Subcutaneous adipose tissue (tissue), 4 donors: ENCODE measurements around the gene KCNK6. TPM values are rescaled to one million over a fixed set of nuclear protein-coding genes. Genes with fewer than 3 reads are reported as not detected.

Source experiments
- CTCF ChIP-seq: fragments of 450-650 bp; IDR thresholded peaks from one replicate; pipeline ENCODE4 v1.5.1; 2016; ENCODE audit warnings: low read depth, mild to moderate bottlenecking, control low read depth, antibody characterized with exemption, moderate library complexity
- total RNA-seq, 4 donors: library from RNA; depleted of rRNA; stranded (reverse); fragments of >200 nt; gene quantifications; one replicate each; pipeline ENCODE4 v1.1.0, GENCODE V29; 2016

The KCNK6 gene
- total RNA-seq, 4 donors from 2014 or later, result 2.1 to 3.4 (median 3.1) TPM

- no peak for TF ChIP-seq CTCF
Observed at GRCh38 chr19:38277969-38278680, 41.5 kb upstream of the KCNK6 start.

GRCh38 chr19:38278751-38279150 is 40.9 kb upstream of the KCNK6 start:
- TF ChIP-seq CTCF, result no peak

- no peak for TF ChIP-seq CTCF
Observed at GRCh38 chr19:38280030-38280921, 39.4 kb upstream of the KCNK6 start.

GRCh38 chr19:38281811-38282566 is 37.7 kb upstream of the KCNK6 start:
- TF ChIP-seq CTCF, result no peak

GRCh38 chr19:38283271-38283670 is 36.4 kb upstream of the KCNK6 start:
- no peak for TF ChIP-seq CTCF

GRCh38 chr19:38284422-38284821 is 35.2 kb upstream of the KCNK6 start:
- no peak for TF ChIP-seq CTCF

GRCh38 chr19:38285567-38285966 is 34.1 kb upstream of the KCNK6 start:
- no peak for TF ChIP-seq CTCF
